ENCODE measurements around the gene STRIT1.
"Not testable (repeated sequence)": the region's sequence is repeated elsewhere in the genome, so short reads cannot be mapped to it uniquely, and the experiment has no call there.

Gene STRIT1

GRCh38 chr3:155312781-155313180, 19.3 kb upstream of the STRIT1 start:
- DNase-seq, result no peak

DNA sequence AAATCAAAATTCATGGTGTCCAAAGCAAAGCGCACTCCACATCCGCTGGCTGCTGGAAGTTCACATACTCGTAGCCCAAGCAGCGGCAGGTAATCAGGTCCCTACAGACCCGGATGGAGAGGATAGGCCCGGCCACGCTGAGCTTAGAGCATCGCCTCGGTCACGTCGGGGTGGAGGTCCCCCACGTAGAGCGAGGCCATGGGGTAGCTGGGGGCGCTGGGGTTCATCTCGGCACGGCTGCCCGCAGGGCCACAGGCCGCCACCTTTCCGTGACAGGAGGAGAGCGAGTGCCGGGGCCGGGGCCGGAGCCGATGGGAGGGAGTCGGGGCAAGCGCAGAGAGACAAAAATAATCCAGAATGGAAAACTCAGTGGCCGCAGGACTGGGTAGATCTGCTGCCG, 16.1 kb upstream of the STRIT1 start:
- no peak for DNase-seq

- no peak for DNase-seq
Measured at GRCh38 chr3:155308831-155309230, 15.3 kb upstream of the STRIT1 start.

DNA sequence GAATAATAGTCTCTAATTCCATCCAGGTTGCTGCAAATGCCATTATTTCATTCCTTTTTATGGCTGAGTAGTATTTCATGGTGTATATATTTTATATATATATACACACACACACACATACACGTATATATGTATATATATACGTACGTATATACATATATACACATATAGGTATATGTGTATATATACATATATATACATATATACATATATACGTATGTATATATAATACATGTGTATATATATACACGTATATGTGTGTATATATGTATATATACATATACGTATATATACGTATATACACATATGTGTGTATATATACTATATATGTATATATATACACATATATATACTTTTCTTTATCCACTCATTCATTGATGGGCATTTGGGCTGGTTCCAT, 13.7 kb upstream of the STRIT1 start:
- DNase-seq, result no peak

DNA sequence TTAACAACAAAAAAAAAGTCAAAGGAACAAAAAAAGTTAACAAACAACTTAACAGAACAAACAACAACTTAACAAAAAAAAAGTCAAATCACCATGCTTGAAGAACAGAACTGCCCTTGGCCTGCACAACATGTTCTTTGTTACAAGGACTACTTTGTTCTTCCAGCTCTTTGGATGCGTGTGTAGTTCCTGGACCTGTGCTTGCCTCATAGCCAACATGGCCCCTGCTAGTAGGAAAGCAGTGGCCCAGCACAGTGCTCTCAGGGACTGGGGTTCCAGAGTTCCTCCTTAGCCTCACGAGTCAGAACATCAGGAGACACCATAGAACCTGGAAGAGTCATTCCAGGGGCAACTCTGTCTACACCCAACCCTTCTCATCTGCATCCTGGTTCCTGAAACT, 10.9 kb upstream of the STRIT1 start:
- DNase-seq, result no peak

GRCh38 chr3:155303540-155304097, 10.1 kb upstream of the STRIT1 start:
- DNase-seq, result no peak

DNA sequence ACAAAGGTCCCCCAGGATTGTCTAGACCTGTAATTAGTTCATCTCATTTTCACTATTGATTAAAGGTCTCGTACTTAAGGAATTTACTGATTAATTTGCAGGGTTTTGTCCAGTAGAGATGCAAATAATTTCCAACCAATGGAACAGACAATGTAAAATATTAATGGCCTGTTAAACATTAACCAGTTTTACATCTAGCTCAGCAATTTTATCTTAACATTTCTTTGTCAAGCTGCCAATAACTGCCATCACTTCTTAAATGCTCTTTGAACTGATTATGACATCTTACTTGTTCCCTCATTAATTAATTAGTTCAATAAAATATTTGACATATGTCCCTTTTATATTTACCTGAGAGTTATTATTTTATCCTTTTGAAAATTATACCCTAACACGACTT, 9.4 kb upstream of the STRIT1 start:
- DNase-seq, result no peak

- no peak for DNase-seq
Measured at GRCh38 chr3:155302481-155302880, 9.0 kb upstream of the STRIT1 start.

- no peak for DNase-seq
Measured at GRCh38 chr3:155297100-155297499, 3.6 kb upstream of the STRIT1 start.

GRCh38 chr3:155296413-155296812, 2.9 kb upstream of the STRIT1 start:
- no peak for DNase-seq

GRCh38 chr3:155292693-155293092, 790 bp downstream of the STRIT1 start:
- DNase-seq, result no peak

GRCh38 chr3:155292133-155292532, 1.4 kb downstream of the STRIT1 start:
- no peak for DNase-seq

- DNase-seq, result no peak
Measured at GRCh38 chr3:155286736-155287135, 6.7 kb downstream of the STRIT1 start.

- DNase-seq, result no peak
Measured at GRCh38 chr3:155285936-155286335, 7.5 kb downstream of the STRIT1 start.

DNA sequence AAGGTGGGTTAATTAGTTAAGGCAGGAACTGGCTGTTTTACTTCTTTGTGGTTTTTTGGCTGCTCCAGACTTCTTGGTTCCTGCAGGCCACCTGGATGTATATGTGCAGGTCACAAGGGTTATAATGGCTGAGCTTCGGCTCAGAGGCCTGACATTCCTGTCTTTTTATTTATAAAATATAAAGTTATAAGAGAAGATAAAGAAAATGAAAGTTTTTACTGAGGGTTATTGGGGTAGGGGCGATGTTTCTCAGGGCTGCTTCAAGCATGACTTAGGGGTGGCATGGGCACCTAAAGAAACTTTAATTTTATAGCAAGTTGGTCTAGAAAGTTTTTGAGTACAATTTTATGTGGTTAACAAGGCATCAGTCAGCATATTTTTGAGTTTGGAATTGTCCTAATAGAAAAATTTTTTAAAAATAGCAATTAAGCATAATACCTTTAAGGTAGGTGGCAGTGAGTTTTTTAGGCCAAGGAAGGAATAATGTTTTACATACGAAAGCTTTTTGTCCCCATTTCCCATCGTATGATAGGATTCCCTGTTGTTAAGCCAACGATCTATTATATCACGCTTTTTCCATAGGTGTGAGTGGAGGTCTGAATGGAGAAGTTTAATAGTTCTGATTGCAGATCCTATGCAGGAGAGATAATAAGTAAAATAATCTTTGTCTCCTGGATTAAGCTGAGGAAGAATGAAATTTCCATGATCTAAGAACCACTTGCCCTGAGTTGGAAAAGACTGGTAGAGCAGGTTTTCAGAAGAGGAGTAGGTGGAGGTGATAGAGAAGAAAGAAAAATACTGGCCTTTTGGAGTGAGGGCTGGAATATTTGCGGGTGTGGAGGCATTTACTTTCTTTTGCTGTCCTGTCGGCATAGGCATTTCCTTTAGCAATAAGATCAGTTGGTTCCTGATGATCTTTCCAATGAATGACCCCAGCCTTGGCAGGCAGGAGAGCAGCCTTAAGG, 10.1 kb downstream of the STRIT1 start:
- DNase-seq, result no peak

GRCh38 chr3:155282385-155283091, 10.9 kb downstream of the STRIT1 start:
- no peak for DNase-seq

DNA sequence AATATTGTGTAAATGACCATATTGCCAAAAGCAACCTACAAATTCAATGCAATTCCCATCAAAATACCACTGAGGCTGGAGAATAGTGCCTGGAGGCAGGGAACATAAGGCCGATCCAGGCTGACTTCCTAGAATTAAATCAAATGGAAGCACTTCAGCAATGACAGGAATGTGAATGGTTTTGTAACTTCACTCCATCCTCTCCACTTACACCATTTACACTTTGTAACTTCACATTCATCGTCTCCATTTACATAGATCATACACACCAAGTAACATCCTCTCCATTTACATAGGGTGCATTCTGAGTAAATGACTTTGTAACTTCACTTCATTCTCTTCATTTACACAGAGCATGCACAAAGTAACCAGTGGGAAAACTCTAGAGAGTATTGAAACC, 11.6 kb downstream of the STRIT1 start:
- DNase-seq, result no peak

DNA sequence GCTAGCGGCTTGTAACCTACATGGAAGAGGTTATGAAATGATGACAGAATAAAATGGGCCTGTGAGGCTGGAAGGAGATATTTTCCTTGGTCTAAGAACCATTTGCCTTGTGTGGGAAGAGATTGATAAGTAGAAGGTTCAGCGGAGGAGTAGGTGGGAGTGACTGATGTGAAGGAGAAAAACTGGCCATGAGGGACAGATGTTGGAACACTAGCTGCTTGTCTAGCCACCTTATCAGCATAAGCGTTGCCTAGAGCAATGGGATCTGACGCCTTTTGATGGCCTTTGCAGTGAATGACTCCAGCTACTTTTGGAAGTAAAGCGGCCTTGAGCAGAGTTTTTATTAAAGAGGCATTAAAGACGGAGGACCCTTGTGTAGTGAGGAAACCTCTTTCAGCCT, 17.4 kb downstream of the STRIT1 start:
- not testable (repeated sequence) for DNase-seq

DNA sequence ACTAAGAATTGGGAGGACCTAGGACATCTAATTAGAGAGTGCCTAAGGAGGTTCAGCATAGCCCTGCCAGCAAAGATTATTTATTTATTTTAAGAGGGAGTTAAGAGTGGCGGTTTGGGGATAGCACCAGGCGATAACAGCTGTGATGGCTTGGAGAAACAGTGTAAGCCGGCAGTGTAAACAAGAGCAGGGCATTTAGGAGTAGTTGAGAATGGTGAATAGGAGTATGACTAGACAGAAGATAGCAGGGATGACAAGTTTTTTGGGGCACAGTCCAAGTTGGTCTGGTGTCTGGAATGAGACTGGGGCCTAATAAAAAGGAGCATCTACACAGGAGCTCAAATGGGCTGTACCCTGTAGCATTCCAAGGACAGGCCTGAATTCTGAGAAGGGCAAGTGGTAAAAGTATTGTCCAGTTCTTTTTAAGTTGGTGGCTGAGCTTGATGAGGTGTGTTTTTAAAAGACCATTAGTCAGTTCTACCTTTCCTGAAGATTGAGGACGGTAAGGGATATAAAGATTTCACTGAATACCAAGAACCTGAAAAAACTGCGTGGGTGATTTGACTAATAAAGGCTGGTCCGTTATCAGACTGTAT, 18.2 kb downstream of the STRIT1 start:
- not testable (repeated sequence) for DNase-seq

GRCh38 chr3:155274435-155274834, 19.0 kb downstream of the STRIT1 start:
- DNase-seq, result not testable (repeated sequence)

GRCh38 chr3:155271343-155271613, 22.2 kb downstream of the STRIT1 start:
- DNase-seq, result no peak

GRCh38 chr3:155270485-155271342, 22.8 kb downstream of the STRIT1 start:
- no peak for DNase-seq

- DNase-seq, result no peak
Measured at GRCh38 chr3:155270063-155270462, 23.4 kb downstream of the STRIT1 start.

All from NCI-H1694 (cell line).